Activated CD4-positive, alpha-beta memory T cell treated with anti-CD3 and anti-CD28 coated beads, Interleukin-2, amount 10 ng/mL, durations not matched to agents 7 days and 5 days (primary cell): ENCODE data around the gene UBE2E3. TPM values are rescaled to one million over a fixed set of nuclear protein-coding genes. Genes with fewer than 3 reads are reported as not detected.

ENCODE experiments used
- CTCF ChIA-PET: fragments of 350-600 bp; sonication (Branson Sonifier 250); formaldehyde crosslinking; loops from one replicate; lab custom pipeline; 2021; ENCODE audit warnings: antibody characterized with exemption, inconsistent platforms; lab: Charles Lee
- POLR2A ChIA-PET: fragments of 350-600 bp; sonication (Branson Sonifier 250); formaldehyde crosslinking; loops from one replicate; lab custom pipeline; 2021; ENCODE audit warnings: antibody characterized with exemption; lab: Charles Lee
- DNase-seq: peaks from one replicate; pipeline ENCODE4 v3.0.0-alpha.2; 2020
- H3K27ac Mint-ChIP-seq: one replicate; pipeline ENCODE4 v1.8.0; 2021; ENCODE audit warnings: mild to moderate bottlenecking, mixed read lengths
- H3K27me3 Mint-ChIP-seq: one replicate; pipeline ENCODE4 v1.8.0; 2021; ENCODE audit warnings: mixed read lengths
- H3K36me3 Mint-ChIP-seq: one replicate; pipeline ENCODE4 v1.8.0; 2021; ENCODE audit warnings: low read depth, mixed read lengths
- H3K4me1 Mint-ChIP-seq: one replicate; pipeline ENCODE4 v1.8.0; 2021; ENCODE audit warnings: mixed read lengths
- H3K4me3 Mint-ChIP-seq: one replicate; pipeline ENCODE4 v1.8.0; 2021; ENCODE audit warnings: mild to moderate bottlenecking, mixed read lengths
- H3K9me3 Mint-ChIP-seq: one replicate; pipeline ENCODE4 v1.8.0; 2021; ENCODE audit warnings: mixed read lengths
- total RNA-seq, 2 experiments: library from RNA; stranded (reverse); gene quantifications; one replicate each; pipeline ENCODE4 v1.2.3, GENCODE V29; 2021

UBE2E3 gene
- total RNA-seq, 2 experiments from 2014 or later: 42.1 to 42.5 TPM

DNA sequence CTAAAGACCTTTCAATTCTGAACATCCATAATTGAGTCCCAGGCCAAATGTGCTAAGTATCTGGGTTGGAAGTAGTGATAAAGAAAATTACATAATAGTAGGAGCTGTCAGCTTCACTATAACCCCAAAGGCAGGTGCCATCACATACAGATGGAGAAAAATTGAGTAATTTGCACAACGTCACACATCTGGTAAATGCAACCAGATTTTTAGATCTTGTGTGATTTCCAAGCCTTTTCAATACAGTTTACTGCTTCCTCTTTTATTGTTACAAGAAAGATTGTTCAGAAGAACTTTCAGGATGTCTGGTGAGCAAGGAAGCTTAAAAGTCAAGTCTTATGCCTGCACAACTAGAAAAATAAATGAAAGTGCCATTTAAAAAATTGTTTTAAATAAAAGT is 62.3 kb downstream of the UBE2E3 start:
- Mint-ChIP-seq H3K9me3 (no peaks in the 10 kb centered on the region), H3K27ac (no peak overlapping the region), H3K36me3 (no peaks in the 10 kb centered on the region), H3K4me3 (no peak overlapping the region), H3K27me3 (no peaks in the 10 kb centered on the region), H3K4me1 (peaks cover 12% of the 10 kb centered on the region)
- CTCF ChIA-PET: no interaction called here
- DNase-seq: no peak
- POLR2A ChIA-PET: no interaction called here

GRCh38 chr2:181046833-181047232 is 66.4 kb downstream of the UBE2E3 start:
- Mint-ChIP-seq H3K36me3 (no peaks in the 10 kb centered on the region), H3K4me1 (no peaks in the 10 kb centered on the region), H3K9me3 (no peaks in the 10 kb centered on the region), H3K27me3 (no peaks in the 10 kb centered on the region), H3K4me3 (no peak overlapping the region), H3K27ac (no peak overlapping the region)
- no peak for DNase-seq
- POLR2A ChIA-PET: no interaction called here
- CTCF ChIA-PET: interaction anchor here (2.9 kb wide), 1 partner anchor 12 kb away, joined by 18 read pairs; no protein-coding TSS in a partner anchor

- Mint-ChIP-seq H3K27me3 (no peaks in the 10 kb centered on the region), H3K4me3 (no peak overlapping the region), H3K9me3 (no peaks in the 10 kb centered on the region), H3K27ac (no peak overlapping the region), H3K36me3 (no peaks in the 10 kb centered on the region), H3K4me1 (peaks cover 9% of the 10 kb centered on the region)
- ChIA-PET CTCF (interaction anchor here (2.9 kb wide), 1 partner anchor 11 kb away, joined by 18 read pairs; no protein-coding TSS in a partner anchor), POLR2A (no interaction called here)
- no peak for DNase-seq
These were observed 67.4 kb downstream of the UBE2E3 start for GRCh38 chr2:181047829-181048228.

- POLR2A ChIA-PET: interaction anchor here (1.6 kb wide), 1 partner anchor 71 kb away, joined by 4 read pairs; the partner anchor contains the start of gene UBE2E3
- H3K36me3 Mint-ChIP-seq: peaks cover 3% of the 10 kb centered on the region
- no peak overlapping the region for H3K4me3 Mint-ChIP-seq
- H3K9me3 Mint-ChIP-seq: no peaks in the 10 kb centered on the region
- no peak for DNase-seq
- CTCF ChIA-PET: no interaction called here
- H3K4me1 Mint-ChIP-seq: peaks cover 16% of the 10 kb centered on the region
- H3K27ac Mint-ChIP-seq: no peak overlapping the region
- H3K27me3 Mint-ChIP-seq: no peaks in the 10 kb centered on the region
These were observed 71.6 kb downstream of the UBE2E3 start for GRCh38 chr2:181051861-181052522.

DNA sequence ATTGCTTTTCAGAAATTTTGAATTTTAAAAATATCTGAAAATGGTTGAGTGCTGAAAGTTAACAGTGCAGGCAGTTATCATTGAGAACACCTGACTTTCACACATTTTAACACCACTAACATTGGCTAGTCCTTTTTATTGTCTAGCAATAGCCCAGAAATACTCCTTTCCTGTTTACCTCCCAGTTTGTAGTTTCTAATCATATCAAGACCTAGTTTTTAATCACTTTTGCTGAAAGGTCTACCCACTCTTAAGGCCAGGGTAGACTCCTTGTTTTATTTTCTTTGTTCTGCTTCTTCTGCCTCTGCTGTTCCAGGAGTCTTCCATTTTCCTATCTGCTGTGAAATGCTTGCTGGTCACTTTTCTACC is 72.1 kb downstream of the UBE2E3 start:
- H3K27me3 Mint-ChIP-seq: no peaks in the 10 kb centered on the region
- peaks cover 3% of the 10 kb centered on the region for H3K36me3 Mint-ChIP-seq
- ChIA-PET CTCF (no interaction called here), POLR2A (no interaction called here)
- H3K4me3 Mint-ChIP-seq: no peak overlapping the region
- DNase-seq: no peak
- H3K4me1 Mint-ChIP-seq: peaks cover 16% of the 10 kb centered on the region
- no peaks in the 10 kb centered on the region for H3K9me3 Mint-ChIP-seq
- no peak overlapping the region for H3K27ac Mint-ChIP-seq

- H3K36me3 Mint-ChIP-seq: peaks cover 3% of the 10 kb centered on the region
- no peak overlapping the region for H3K27ac Mint-ChIP-seq
- H3K4me1 Mint-ChIP-seq: peaks cover 16% of the 10 kb centered on the region
- ChIA-PET POLR2A (no interaction called here), CTCF (no interaction called here)
- no peak overlapping the region for H3K4me3 Mint-ChIP-seq
- H3K27me3 Mint-ChIP-seq: no peaks in the 10 kb centered on the region
- H3K9me3 Mint-ChIP-seq: no peaks in the 10 kb centered on the region
- DNase-seq: no peak
These were observed 73.9 kb downstream of the UBE2E3 start for GRCh38 chr2:181054256-181054655.

DNA sequence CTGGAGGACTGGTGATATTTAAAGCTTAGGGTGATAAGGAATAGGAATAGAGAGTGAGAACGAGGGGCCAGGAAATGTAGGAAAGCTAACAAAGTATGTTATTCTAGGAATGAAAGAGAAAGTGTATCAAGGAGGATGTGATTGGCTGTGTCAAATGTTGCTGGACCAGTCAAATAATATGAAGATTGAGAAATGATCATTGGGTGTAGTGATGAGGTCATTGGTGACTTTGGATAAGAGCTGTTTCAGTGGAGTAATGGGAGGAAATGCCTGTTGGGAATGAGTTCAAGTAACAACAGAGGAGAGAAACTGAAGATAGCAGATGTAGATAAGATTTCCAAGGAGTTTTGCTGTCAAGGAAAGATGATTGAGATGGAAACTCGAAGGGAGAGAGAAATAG is 74.4 kb downstream of the UBE2E3 start:
- CTCF ChIA-PET: no interaction called here
- peaks cover 3% of the 10 kb centered on the region for H3K36me3 Mint-ChIP-seq
- no peak for DNase-seq
- no peaks in the 10 kb centered on the region for H3K27me3 Mint-ChIP-seq
- H3K4me1 Mint-ChIP-seq: peaks cover 16% of the 10 kb centered on the region
- H3K27ac Mint-ChIP-seq: no peak overlapping the region
- no peaks in the 10 kb centered on the region for H3K9me3 Mint-ChIP-seq
- POLR2A ChIA-PET: no interaction called here
- no peak overlapping the region for H3K4me3 Mint-ChIP-seq

DNA sequence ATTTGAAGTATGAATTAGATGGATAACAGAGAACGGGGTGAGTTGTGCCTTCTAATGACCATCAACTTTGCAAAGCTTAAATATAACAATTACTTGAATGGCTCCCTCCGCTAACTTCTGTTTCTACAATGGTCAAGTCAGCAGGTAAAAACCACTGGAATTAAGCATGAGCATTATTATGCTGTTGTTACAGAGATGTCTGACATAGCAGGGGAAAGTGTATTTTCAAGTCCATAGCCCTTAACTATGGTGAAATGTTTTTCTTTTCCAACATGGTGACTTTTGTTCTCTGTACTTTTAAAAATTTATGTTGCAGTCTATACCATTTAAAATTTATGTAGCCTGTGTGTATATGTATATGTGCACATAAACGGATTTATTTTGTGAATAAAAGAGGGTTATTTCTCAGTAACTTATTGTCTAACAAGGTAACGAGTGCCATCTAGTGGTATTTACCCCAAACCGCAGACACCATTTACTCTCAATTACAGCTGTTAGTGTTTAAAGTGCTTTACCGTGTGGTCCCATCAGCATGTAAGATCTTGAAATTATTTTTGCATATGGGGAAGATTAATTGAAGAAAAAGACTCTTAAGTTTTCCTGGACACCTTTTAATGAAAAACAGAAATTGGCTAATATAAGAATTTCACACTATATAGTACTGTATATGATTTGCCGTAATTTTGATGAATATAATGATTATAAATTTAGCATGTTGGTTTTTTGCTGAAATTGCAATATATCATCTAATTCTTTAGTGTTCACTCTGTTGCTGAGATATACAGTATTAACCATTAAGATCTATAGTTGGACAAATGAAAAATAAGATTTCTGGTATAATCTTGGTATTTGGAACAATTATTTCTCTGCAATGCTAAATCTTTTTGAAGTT is 78.2 kb downstream of the UBE2E3 start:
- Mint-ChIP-seq H3K4me1 (peaks cover 3% of the 10 kb centered on the region), H3K36me3 (peaks cover 2% of the 10 kb centered on the region), H3K4me3 (no peak overlapping the region), H3K27ac (no peak overlapping the region), H3K27me3 (no peaks in the 10 kb centered on the region), H3K9me3 (no peaks in the 10 kb centered on the region)
- CTCF ChIA-PET: interaction anchor here (0.6 to 4.2 kb wide), 12 partner anchors 11 to 934 kb away, joined by 3 to 20 read pairs (median 4); partner anchors contain the start of gene UBE2E3
- peak; percentile 26 for DNase-seq
- POLR2A ChIA-PET: no interaction called here

GRCh38 chr2:181063696-181064095 is 83.3 kb downstream of the UBE2E3 start:
- CTCF ChIA-PET: no interaction called here

GRCh38 chr2:181065458-181065857 is 85.1 kb downstream of the UBE2E3 start:
- Mint-ChIP-seq H3K27ac (no peak overlapping the region), H3K36me3 (peaks cover 2% of the 10 kb centered on the region), H3K4me1 (no peaks in the 10 kb centered on the region), H3K27me3 (no peaks in the 10 kb centered on the region), H3K4me3 (no peak overlapping the region), H3K9me3 (no peaks in the 10 kb centered on the region)
- ChIA-PET POLR2A (no interaction called here), CTCF (no interaction called here)
- DNase-seq: no peak

More at GRCh38 chr2:181063696-181064095, 83.3 kb downstream of the UBE2E3 start:
- no peak for DNase-seq
- H3K27me3 Mint-ChIP-seq: no peaks in the 10 kb centered on the region
- H3K27ac Mint-ChIP-seq: no peak overlapping the region
- peaks cover 2% of the 10 kb centered on the region for H3K36me3 Mint-ChIP-seq
- POLR2A ChIA-PET: no interaction called here
- H3K4me3 Mint-ChIP-seq: no peak overlapping the region
- no peaks in the 10 kb centered on the region for H3K9me3 Mint-ChIP-seq
- H3K4me1 Mint-ChIP-seq: no peaks in the 10 kb centered on the region

GRCh38 chr2:181066333-181066732 is 85.9 kb downstream of the UBE2E3 start:
- DNase-seq: no peak
- H3K36me3 Mint-ChIP-seq: peaks cover 2% of the 10 kb centered on the region
- ChIA-PET POLR2A (no interaction called here), CTCF (interaction anchor here (0.7 to 1.0 kb wide), 2 partner anchors 80 to 649 kb away, joined by 3 read pairs; no protein-coding TSS in a partner anchor)
- no peaks in the 10 kb centered on the region for H3K4me1 Mint-ChIP-seq
- no peaks in the 10 kb centered on the region for H3K9me3 Mint-ChIP-seq
- no peaks in the 10 kb centered on the region for H3K27me3 Mint-ChIP-seq
- no peak overlapping the region for H3K4me3 Mint-ChIP-seq
- no peak overlapping the region for H3K27ac Mint-ChIP-seq

DNA sequence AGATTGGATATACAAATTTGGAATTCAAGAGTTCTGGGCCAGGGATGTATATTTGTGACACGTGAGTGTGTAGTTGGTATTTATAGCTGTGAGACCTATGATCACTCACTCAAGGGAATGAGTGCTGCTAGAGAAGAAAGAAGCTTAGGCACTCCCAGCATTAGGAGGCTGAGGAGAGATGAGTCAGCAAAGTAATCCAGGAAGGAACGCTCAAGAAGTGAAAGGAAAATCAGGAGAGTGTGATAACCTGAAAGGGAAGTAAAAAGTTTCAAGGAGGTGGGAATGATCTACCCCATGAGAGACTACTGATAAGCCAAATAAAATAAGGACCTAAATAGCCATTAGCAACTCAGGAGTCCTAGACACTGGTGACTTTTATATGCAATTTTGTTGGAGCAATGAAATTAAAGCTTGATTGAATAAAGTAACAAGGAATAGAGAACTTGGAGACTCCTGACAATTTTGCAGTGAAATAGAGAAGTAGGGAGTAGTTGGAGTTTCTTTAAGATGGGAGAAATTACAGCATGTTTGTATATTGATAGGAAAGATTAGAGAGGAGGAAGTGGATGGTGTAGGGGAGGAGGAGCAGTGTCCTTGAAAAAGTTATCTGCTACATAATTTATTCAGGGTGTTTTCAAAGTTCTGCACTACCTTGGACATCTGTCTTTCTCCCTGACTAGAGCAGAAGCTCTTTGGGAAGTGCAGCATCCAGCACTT is 89.9 kb downstream of the UBE2E3 start:
- Mint-ChIP-seq H3K4me1 (peaks cover 6% of the 10 kb centered on the region), H3K27me3 (no peaks in the 10 kb centered on the region), H3K36me3 (no peaks in the 10 kb centered on the region), H3K27ac (no peak overlapping the region), H3K9me3 (no peaks in the 10 kb centered on the region), H3K4me3 (no peak overlapping the region)
- POLR2A ChIA-PET: no interaction called here
- CTCF ChIA-PET: interaction anchor here (0.8 kb wide), 1 partner anchor 645 kb away, joined by 3 read pairs; no protein-coding TSS in a partner anchor
- DNase-seq: no peak

- no peak for DNase-seq
- Mint-ChIP-seq H3K36me3 (no peaks in the 10 kb centered on the region), H3K27ac (no peak overlapping the region), H3K9me3 (no peaks in the 10 kb centered on the region), H3K4me1 (peaks cover 6% of the 10 kb centered on the region), H3K4me3 (no peak overlapping the region), H3K27me3 (no peaks in the 10 kb centered on the region)
- ChIA-PET CTCF (no interaction called here), POLR2A (no interaction called here)
These were observed 90.4 kb downstream of the UBE2E3 start for GRCh38 chr2:181070836-181071200.
